Measurements from ENCODE around the gene GDI1.

Gene GDI1

DNA sequence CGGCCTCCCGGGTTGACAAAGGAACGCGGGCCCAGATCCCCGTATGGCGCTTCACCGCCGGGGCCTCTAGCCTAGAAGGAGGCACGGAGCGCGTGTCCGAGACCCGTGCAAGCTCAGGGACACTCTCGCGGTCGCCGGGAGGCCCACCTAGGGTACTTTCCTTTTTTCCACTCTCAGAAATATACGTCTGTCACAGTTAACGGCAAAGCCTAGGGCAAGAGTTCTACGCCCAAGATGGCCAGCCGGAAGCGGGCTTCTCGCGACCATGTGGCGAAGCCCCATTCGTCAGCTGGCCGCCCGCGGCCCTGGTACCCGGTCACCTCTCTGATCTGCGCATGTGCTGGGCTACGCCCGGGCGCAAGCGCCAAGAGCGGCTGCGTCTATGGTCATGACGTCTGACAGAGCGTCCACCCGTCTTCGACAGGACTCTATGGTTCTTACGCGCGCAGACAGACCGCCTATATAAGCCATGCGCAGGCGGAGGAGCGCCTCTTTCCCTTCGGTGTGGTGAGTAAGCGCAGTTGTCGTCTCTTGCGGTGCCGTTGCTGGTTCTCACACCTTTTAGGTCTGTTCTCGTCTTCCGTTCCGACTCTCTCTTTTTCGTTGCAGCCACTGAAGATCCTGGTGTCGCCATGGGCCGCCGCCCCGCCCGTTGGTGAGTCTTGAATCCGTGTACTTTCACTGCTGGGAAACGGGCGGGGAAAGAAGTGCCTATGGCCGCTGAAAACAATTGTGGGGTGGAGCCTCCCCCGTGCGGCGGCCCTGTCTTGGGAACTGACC is 38.9 kb upstream of the GDI1 start, which contains the start of gene RPL10 (continued):
- TF ChIP-seq ZNF837 (tag by site-specific recombination; IDR thresholded peaks at IDR 0.05) (peak; percentile 78; the same call in 1 of the 2 replicates), KLF8 (tag by site-specific recombination; IDR thresholded peaks at IDR 0.05) (peak; percentile 47)

DNA sequence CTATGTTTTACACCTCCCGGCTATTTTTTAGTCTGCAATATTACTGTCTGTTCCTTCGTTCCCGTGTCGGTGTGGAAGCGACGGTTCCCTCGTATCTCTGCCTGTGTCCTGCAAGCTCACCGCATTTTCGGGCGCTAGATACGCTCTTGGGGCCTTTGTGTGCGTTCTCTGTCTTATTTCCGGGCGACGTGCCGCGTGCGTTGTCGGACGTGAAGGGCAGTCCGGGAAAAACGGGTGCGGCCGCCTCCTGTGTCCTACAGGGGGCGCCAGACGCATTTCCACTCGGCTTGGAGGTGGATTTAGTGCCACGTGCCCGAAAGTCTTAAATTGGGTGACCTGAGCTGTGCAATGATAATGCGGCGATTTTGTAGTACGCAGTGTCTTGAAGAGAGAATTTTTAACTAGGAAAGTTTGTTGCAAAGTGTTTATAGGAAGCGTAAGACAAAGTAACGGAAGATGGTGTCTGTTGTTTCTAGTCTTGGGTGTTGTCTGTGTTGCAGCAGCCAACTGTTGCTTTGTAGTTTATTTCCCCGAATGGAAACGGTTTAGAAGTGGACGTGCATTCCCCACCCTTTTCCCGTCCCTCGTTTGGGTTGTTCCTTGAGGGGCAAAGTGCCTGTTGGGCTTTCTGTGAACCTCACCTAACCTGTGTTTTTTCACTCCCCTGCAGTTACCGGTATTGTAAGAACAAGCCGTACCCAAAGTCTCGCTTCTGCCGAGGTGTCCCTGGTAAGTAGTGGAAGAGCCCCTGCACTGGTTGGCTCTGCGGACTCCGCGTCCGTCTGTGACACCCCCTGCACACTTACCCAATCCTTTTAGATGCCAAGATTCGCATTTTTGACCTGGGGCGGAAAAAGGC is 38.1 kb upstream of the GDI1 start:
- Histone ChIP-seq H3K27ac (ENCODE audit: extremely low read depth, low read depth, low read length) (peak overlapping the region; percentile 84), H3K9me3 (ENCODE audit: control insufficient read depth, insufficient read depth, low read depth, low read length) (no peaks in the 10 kb centered on the region), H3K4me3 (ENCODE audit: low read depth, low read length) (peak overlapping the region; percentile 66), H3K36me3 (ENCODE audit: control insufficient read depth in 2 of 2, insufficient read depth in 1 of 2, low read length in 2 of 2) (peaks cover 0 to 44% of the 10 kb centered on the region in 2 experiments; a peak in 1 of 3 replicates), H3K4me1 (ENCODE audit: control insufficient read depth, insufficient read depth, low read length) (no peaks in the 10 kb centered on the region)
- ChIA-PET CTCF (interaction anchor here (0.6 to 1.9 kb wide), 16 partner anchors 9 to 136 kb away, joined by 3 to 8 read pairs (median 4); partner anchors contain the start of gene DNASE1L1), POLR2A (interaction anchor here (0.6 to 6.5 kb wide), 12 partner anchors 12 to 134 kb away, joined by 3 to 57 read pairs (median 7); partner anchors contain the start of genes DNASE1L1, EMD, FLNA and SLC10A3)
- TF ChIP-seq ZNF112 (tag by site-specific recombination; IDR thresholded peaks at IDR 0.05) (no peak), ZNF544 (tag by site-specific recombination; IDR thresholded peaks at IDR 0.05) (no peak), ZNF501 (tag by site-specific recombination; IDR thresholded peaks at IDR 0.05) (0 out of 2 replicates have a peak, but pooled peaks have one; percentile 14), GFI1B (tag by site-specific recombination; IDR thresholded peaks at IDR 0.05) (no peak), ZNF660 (tag by site-specific recombination; IDR thresholded peaks at IDR 0.05) (0 out of 2 replicates have a peak, but pooled peaks have one; percentile 6), ZNF175 (tag by site-specific recombination; IDR thresholded peaks at IDR 0.05) (no peak), ZNF157 (tag by site-specific recombination; IDR thresholded peaks at IDR 0.05) (no peak), MZF1 (tag by site-specific recombination; IDR thresholded peaks at IDR 0.05; ENCODE audit: borderline replicate concordance) (no peak), ZNF23 (tag by site-specific recombination; IDR thresholded peaks at IDR 0.05; ENCODE audit: borderline replicate concordance) (no peak), FEZF1 (tag by site-specific recombination; IDR thresholded peaks at IDR 0.05) (no peak), ZFP69B (tag by site-specific recombination; IDR thresholded peaks at IDR 0.05) (no peak), HOXA7 (CRISPR knock-in tag; IDR thresholded peaks at IDR 0.05; ENCODE audit: borderline replicate concordance) (no peak), ZBTB7A (tag by site-specific recombination; IDR thresholded peaks at IDR 0.05; ENCODE audit: low read depth) (no peak), ZXDB (tag by site-specific recombination; IDR thresholded peaks at IDR 0.05) (no peak), KLF10 (tag by site-specific recombination; IDR thresholded peaks at IDR 0.05) (no peak), MYNN (tag by site-specific recombination; IDR thresholded peaks at IDR 0.05; ENCODE audit: borderline replicate concordance) (no peak), ZNF10 (tag by site-specific recombination; IDR thresholded peaks at IDR 0.05) (no peak)
- TF ChIP-seq, protein P1, sequence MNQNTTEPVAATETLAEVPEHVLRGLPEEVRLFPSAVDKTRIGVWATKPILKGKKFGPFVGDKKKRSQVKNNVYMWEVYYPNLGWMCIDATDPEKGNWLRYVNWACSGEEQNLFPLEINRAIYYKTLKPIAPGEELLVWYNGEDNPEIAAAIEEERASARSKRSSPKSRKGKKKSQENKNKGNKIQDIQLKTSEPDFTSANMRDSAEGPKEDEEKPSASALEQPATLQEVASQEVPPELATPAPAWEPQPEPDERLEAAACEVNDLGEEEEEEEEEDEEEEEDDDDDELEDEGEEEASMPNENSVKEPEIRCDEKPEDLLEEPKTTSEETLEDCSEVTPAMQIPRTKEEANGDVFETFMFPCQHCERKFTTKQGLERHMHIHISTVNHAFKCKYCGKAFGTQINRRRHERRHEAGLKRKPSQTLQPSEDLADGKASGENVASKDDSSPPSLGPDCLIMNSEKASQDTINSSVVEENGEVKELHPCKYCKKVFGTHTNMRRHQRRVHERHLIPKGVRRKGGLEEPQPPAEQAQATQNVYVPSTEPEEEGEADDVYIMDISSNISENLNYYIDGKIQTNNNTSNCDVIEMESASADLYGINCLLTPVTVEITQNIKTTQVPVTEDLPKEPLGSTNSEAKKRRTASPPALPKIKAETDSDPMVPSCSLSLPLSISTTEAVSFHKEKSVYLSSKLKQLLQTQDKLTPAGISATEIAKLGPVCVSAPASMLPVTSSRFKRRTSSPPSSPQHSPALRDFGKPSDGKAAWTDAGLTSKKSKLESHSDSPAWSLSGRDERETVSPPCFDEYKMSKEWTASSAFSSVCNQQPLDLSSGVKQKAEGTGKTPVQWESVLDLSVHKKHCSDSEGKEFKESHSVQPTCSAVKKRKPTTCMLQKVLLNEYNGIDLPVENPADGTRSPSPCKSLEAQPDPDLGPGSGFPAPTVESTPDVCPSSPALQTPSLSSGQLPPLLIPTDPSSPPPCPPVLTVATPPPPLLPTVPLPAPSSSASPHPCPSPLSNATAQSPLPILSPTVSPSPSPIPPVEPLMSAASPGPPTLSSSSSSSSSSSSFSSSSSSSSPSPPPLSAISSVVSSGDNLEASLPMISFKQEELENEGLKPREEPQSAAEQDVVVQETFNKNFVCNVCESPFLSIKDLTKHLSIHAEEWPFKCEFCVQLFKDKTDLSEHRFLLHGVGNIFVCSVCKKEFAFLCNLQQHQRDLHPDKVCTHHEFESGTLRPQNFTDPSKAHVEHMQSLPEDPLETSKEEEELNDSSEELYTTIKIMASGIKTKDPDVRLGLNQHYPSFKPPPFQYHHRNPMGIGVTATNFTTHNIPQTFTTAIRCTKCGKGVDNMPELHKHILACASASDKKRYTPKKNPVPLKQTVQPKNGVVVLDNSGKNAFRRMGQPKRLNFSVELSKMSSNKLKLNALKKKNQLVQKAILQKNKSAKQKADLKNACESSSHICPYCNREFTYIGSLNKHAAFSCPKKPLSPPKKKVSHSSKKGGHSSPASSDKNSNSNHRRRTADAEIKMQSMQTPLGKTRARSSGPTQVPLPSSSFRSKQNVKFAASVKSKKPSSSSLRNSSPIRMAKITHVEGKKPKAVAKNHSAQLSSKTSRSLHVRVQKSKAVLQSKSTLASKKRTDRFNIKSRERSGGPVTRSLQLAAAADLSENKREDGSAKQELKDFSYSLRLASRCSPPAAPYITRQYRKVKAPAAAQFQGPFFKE (tag by site-specific recombination; IDR thresholded peaks at IDR 0.05; ENCODE audit: borderline replicate concordance), result no peak
- TF ChIP-seq, protein P2, sequence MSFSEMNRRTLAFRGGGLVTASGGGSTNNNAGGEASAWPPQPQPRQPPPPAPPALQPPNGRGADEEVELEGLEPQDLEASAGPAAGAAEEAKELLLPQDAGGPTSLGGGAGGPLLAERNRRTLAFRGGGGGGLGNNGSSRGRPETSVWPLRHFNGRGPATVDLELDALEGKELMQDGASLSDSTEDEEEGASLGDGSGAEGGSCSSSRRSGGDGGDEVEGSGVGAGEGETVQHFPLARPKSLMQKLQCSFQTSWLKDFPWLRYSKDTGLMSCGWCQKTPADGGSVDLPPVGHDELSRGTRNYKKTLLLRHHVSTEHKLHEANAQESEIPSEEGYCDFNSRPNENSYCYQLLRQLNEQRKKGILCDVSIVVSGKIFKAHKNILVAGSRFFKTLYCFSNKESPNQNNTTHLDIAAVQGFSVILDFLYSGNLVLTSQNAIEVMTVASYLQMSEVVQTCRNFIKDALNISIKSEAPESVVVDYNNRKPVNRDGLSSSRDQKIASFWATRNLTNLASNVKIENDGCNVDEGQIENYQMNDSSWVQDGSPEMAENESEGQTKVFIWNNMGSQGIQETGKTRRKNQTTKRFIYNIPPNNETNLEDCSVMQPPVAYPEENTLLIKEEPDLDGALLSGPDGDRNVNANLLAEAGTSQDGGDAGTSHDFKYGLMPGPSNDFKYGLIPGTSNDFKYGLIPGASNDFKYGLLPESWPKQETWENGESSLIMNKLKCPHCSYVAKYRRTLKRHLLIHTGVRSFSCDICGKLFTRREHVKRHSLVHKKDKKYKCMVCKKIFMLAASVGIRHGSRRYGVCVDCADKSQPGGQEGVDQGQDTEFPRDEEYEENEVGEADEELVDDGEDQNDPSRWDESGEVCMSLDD (tag by site-specific recombination; IDR thresholded peaks at IDR 0.05), result no peak
- TF ChIP-seq, protein P3, sequence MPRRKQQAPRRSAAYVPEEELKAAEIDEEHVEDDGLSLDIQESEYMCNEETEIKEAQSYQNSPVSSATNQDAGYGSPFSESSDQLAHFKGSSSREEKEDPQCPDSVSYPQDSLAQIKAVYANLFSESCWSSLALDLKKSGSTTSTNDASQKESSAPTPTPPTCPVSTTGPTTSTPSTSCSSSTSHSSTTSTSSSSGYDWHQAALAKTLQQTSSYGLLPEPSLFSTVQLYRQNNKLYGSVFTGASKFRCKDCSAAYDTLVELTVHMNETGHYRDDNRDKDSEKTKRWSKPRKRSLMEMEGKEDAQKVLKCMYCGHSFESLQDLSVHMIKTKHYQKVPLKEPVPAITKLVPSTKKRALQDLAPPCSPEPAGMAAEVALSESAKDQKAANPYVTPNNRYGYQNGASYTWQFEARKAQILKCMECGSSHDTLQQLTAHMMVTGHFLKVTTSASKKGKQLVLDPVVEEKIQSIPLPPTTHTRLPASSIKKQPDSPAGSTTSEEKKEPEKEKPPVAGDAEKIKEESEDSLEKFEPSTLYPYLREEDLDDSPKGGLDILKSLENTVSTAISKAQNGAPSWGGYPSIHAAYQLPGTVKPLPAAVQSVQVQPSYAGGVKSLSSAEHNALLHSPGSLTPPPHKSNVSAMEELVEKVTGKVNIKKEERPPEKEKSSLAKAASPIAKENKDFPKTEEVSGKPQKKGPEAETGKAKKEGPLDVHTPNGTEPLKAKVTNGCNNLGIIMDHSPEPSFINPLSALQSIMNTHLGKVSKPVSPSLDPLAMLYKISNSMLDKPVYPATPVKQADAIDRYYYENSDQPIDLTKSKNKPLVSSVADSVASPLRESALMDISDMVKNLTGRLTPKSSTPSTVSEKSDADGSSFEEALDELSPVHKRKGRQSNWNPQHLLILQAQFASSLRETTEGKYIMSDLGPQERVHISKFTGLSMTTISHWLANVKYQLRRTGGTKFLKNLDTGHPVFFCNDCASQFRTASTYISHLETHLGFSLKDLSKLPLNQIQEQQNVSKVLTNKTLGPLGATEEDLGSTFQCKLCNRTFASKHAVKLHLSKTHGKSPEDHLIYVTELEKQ (tag by site-specific recombination; IDR thresholded peaks at IDR 0.05; ENCODE audit: borderline replicate concordance), result no peak

All from HEK293 (cell line).